ENCODE results near the gene SLC22A14. TPM values are rescaled to one million over a fixed set of nuclear protein-coding genes. Genes with fewer than 3 reads are reported as not detected.

Gene SLC22A14
- total and polyA plus RNA-seq, 9 of the 15 experiments (the other 6 are each of a cell fraction or from before 2014, with no cell fraction given) = 0.03 to 0.07 TPM; not detected in 7

DNA sequence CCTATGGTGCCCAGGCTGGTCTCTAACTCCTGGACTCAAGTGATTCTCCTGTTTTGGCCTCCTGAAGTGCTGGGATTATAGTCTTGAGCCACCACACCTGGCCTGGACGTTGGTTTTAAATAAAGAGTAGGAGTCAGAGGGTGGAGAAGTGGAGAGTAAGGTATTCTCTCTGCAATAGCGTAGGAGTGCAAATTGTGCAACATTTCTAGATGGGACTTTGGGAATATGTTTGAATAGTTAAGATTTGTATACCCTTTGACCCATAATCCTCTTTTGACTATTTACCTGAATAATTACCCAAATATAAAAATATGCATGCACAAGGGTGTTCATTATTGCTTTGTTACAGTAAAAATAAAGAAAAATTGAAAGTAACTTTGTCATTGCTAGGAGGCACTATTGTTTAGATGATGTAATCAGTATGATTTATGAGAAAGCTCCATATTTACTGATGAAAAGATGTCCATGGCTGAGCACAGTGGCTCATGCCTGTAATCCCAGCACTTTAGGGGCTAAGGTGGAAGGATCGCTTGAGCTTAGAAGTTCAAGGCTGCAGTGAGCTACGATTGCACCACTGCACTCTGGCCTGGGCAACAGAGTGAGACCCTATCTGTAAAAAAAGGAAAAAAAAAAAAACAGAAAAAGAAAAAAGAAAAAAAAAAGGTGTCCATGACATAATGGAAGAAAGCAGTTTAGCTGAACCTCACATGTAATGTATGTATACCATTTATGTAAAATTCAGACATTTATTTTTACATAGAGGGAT lies 49.3 kb downstream of the SLC22A14 start (continued):
- TF ChIP-seq, protein P1, sequence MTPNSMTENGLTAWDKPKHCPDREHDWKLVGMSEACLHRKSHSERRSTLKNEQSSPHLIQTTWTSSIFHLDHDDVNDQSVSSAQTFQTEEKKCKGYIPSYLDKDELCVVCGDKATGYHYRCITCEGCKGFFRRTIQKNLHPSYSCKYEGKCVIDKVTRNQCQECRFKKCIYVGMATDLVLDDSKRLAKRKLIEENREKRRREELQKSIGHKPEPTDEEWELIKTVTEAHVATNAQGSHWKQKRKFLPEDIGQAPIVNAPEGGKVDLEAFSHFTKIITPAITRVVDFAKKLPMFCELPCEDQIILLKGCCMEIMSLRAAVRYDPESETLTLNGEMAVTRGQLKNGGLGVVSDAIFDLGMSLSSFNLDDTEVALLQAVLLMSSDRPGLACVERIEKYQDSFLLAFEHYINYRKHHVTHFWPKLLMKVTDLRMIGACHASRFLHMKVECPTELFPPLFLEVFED (CRISPR knock-in tag; conservative IDR thresholded peaks at IDR 0.05) = no peak
- TF ChIP-seq CEBPG (CRISPR knock-in tag; IDR thresholded peaks at IDR 0.05) (peak; percentile 51; the same call in 1 of the 2 replicates), CEBPG (tag; conservative IDR thresholded peaks at IDR 0.05 in 1 of 2, IDR thresholded peaks at IDR 0.05 in 1 of 2) (peak; percentile 81 to 89), XRCC4 (IDR thresholded peaks at IDR 0.05; ENCODE audit: extremely low read depth, insufficient read depth, insufficient read length) (no peak), ESRRB (CRISPR knock-in tag; IDR thresholded peaks at IDR 0.05; ENCODE audit: borderline replicate concordance) (no peak), GABPA (tag; conservative IDR thresholded peaks at IDR 0.05; ENCODE audit: low read depth) (no peak), CHD2 (IDR thresholded peaks at IDR 0.05; ENCODE audit: low read depth, low read length) (no peak), SOX6 (IDR thresholded peaks at IDR 0.05) (peak; percentile 69), NFXL1 (CRISPR knock-in tag; IDR thresholded peaks at IDR 0.05) (no peak), ZNF354B (CRISPR knock-in tag; IDR thresholded peaks at IDR 0.05) (no peak), FOSL1 (tag; conservative IDR thresholded peaks at IDR 0.05) (no peak), BRCA1 (IDR thresholded peaks at IDR 0.05) (no peak), BRCA1 (CRISPR knock-in tag; IDR thresholded peaks at IDR 0.05) (no peak)
- TF ChIP-seq, protein P2, sequence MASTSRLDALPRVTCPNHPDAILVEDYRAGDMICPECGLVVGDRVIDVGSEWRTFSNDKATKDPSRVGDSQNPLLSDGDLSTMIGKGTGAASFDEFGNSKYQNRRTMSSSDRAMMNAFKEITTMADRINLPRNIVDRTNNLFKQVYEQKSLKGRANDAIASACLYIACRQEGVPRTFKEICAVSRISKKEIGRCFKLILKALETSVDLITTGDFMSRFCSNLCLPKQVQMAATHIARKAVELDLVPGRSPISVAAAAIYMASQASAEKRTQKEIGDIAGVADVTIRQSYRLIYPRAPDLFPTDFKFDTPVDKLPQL (IDR thresholded peaks at IDR 0.05; ENCODE audit: extremely low read depth, insufficient read length) = no peak
- TF ChIP-seq, protein P3, sequence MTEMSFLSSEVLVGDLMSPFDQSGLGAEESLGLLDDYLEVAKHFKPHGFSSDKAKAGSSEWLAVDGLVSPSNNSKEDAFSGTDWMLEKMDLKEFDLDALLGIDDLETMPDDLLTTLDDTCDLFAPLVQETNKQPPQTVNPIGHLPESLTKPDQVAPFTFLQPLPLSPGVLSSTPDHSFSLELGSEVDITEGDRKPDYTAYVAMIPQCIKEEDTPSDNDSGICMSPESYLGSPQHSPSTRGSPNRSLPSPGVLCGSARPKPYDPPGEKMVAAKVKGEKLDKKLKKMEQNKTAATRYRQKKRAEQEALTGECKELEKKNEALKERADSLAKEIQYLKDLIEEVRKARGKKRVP (CRISPR knock-in tag; IDR thresholded peaks at IDR 0.05) = no peak
- TF ChIP-seq, protein P4, sequence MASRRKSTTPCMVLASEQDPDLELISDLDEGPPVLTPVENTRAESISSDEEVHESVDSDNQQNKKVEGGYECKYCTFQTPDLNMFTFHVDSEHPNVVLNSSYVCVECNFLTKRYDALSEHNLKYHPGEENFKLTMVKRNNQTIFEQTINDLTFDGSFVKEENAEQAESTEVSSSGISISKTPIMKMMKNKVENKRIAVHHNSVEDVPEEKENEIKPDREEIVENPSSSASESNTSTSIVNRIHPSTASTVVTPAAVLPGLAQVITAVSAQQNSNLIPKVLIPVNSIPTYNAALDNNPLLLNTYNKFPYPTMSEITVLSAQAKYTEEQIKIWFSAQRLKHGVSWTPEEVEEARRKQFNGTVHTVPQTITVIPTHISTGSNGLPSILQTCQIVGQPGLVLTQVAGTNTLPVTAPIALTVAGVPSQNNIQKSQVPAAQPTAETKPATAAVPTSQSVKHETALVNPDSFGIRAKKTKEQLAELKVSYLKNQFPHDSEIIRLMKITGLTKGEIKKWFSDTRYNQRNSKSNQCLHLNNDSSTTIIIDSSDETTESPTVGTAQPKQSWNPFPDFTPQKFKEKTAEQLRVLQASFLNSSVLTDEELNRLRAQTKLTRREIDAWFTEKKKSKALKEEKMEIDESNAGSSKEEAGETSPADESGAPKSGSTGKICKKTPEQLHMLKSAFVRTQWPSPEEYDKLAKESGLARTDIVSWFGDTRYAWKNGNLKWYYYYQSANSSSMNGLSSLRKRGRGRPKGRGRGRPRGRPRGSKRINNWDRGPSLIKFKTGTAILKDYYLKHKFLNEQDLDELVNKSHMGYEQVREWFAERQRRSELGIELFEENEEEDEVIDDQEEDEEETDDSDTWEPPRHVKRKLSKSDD (conservative IDR thresholded peaks at IDR 0.05; ENCODE audit: low read length) = no peak

All from K562 (cell line).